HG02943 (cell line): ENCODE data around the gene HSD17B13.
"Not testable (repeated sequence)": the region's sequence is repeated elsewhere in the genome, so short reads cannot be mapped to it uniquely, and the experiment has no call there.

Experiments
- ATAC-seq: cut with Tn5 transposase; IDR thresholded peaks from one replicate; pipeline ENCODE4 v1.9.1; 2021; ENCODE audit warnings: mild to moderate bottlenecking, low read depth, moderate library complexity; ENCODE audit not compliant: unreplicated experiment

HSD17B13 gene

GRCh38 chr4:87322754-87323153 is at the start of gene HSD17B13:
HSD17B13 (minus strand) TSS chr4:87322882; CDS start chr4:87322841, 41 bp downstream.
- no peak for ATAC-seq

GRCh38 chr4:87370068-87370467 is 47.4 kb upstream of the HSD17B13 start:
- ATAC-seq, result no peak

GRCh38 chr4:87366521-87367162 is 44.0 kb upstream of the HSD17B13 start:
- ATAC-seq, result no peak

- ATAC-seq, result no peak
These were observed 42.7 kb upstream of the HSD17B13 start for GRCh38 chr4:87365348-87365747.

- no peak for ATAC-seq
These were observed 40.9 kb upstream of the HSD17B13 start for GRCh38 chr4:87363552-87363951.

GRCh38 chr4:87360338-87360935 is 37.8 kb upstream of the HSD17B13 start:
- ATAC-seq, result no peak

- ATAC-seq, result no peak
These were observed 36.6 kb upstream of the HSD17B13 start for GRCh38 chr4:87359258-87359657.

- ATAC-seq, result no peak
These were observed 34.3 kb upstream of the HSD17B13 start for GRCh38 chr4:87356832-87357526.

GRCh38 chr4:87354168-87355102 is 31.8 kb upstream of the HSD17B13 start:
- no peak for ATAC-seq

- ATAC-seq, result peak; percentile 91
These were observed 30.9 kb upstream of the HSD17B13 start for GRCh38 chr4:87353592-87353991.

GRCh38 chr4:87345139-87345538 is 22.5 kb upstream of the HSD17B13 start:
- no peak for ATAC-seq

- ATAC-seq, result no peak
These were observed 20.2 kb upstream of the HSD17B13 start for GRCh38 chr4:87342872-87343271.

- ATAC-seq, result not testable (repeated sequence)
These were observed 19.4 kb upstream of the HSD17B13 start for GRCh38 chr4:87341954-87342635.

- ATAC-seq, result no peak
These were observed 16.8 kb upstream of the HSD17B13 start for GRCh38 chr4:87339440-87339839.

- ATAC-seq, result no peak
These were observed 14.7 kb upstream of the HSD17B13 start for GRCh38 chr4:87337361-87337760.

GRCh38 chr4:87333267-87333666 is 10.6 kb upstream of the HSD17B13 start:
- no peak for ATAC-seq

- no peak for ATAC-seq
These were observed 8.1 kb upstream of the HSD17B13 start for GRCh38 chr4:87330761-87331160.

- no peak for ATAC-seq
These were observed 4.5 kb upstream of the HSD17B13 start for GRCh38 chr4:87327136-87327535.

GRCh38 chr4:87326460-87326859 is 3.8 kb upstream of the HSD17B13 start:
- ATAC-seq, result no peak

- no peak for ATAC-seq
These were observed 794 bp downstream of the HSD17B13 start for GRCh38 chr4:87321888-87322287.
